Measurements from ENCODE around the gene WDR77. TPM values are rescaled to one million over a fixed set of nuclear protein-coding genes. Genes with fewer than 3 reads are reported as not detected.
A peak's percentile ranks its signal among the peaks of the same experiment; 100 is the strongest.

Gene WDR77
- total RNA-seq, 1 donor from 2014 or later, result 60.9 TPM

GRCh38 chr1:111480674-111481073 is 31.6 kb upstream of the WDR77 start:
- no peak for DNase-seq
- intact Hi-C loops (cut with micrococcal nuclease), result loop anchor here (1.0 kb wide), 2 partner anchors 267 to 289 kb away; no protein-coding TSS in a partner anchor
- Mint-ChIP-seq H3K27ac (no peak overlapping the region), H3K4me1 (peaks cover 30% of the 10 kb centered on the region), H3K9me3 (peaks cover 5% of the 10 kb centered on the region), H3K36me3 (ENCODE audit: low read depth) (peaks cover 8% of the 10 kb centered on the region), H3K27me3 (peaks cover 16% of the 10 kb centered on the region), H3K4me3 (no peak overlapping the region)

GRCh38 chr1:111476761-111477309 is 27.8 kb upstream of the WDR77 start:
- Mint-ChIP-seq H3K36me3 (ENCODE audit: low read depth) (peaks cover 17% of the 10 kb centered on the region), H3K27ac (peak overlapping the region; percentile 67), H3K9me3 (peaks cover 5% of the 10 kb centered on the region), H3K4me3 (peak overlapping the region; percentile 61), H3K4me1 (peaks cover 51% of the 10 kb centered on the region), H3K27me3 (peaks cover 7% of the 10 kb centered on the region)
- intact Hi-C loops (cut with micrococcal nuclease), result loop anchor here (1.0 to 2.0 kb wide), 6 partner anchors 20 to 278 kb away; partner anchors contain the start of gene DDX20
- peak; percentile 87 for DNase-seq

GRCh38 chr1:111476214-111476613 is 27.2 kb upstream of the WDR77 start:
- H3K4me3 Mint-ChIP-seq, result peak overlapping the region; percentile 61
- H3K4me1 Mint-ChIP-seq, result peaks cover 48% of the 10 kb centered on the region
- H3K27ac Mint-ChIP-seq, result peak overlapping the region; percentile 75
- H3K27me3 Mint-ChIP-seq, result peaks cover 7% of the 10 kb centered on the region
- H3K36me3 Mint-ChIP-seq (ENCODE audit: low read depth), result peaks cover 17% of the 10 kb centered on the region
- H3K9me3 Mint-ChIP-seq, result peaks cover 5% of the 10 kb centered on the region
- intact Hi-C loops (cut with micrococcal nuclease), result loop anchor here (2.0 kb wide), 4 partner anchors 21 to 279 kb away; partner anchors contain the start of gene DDX20
- no peak for DNase-seq

- H3K4me1 Mint-ChIP-seq, result peaks cover 48% of the 10 kb centered on the region
- peaks cover 17% of the 10 kb centered on the region for H3K36me3 Mint-ChIP-seq (ENCODE audit: low read depth)
- peak overlapping the region; percentile 75 for H3K27ac Mint-ChIP-seq
- H3K27me3 Mint-ChIP-seq, result peaks cover 6% of the 10 kb centered on the region
- intact Hi-C loops (cut with micrococcal nuclease), result loop anchor here (1.0 to 2.0 kb wide), 5 partner anchors 21 to 279 kb away; partner anchors contain the start of genes ATP5PB, DDX20 and WDR77
- peak; percentile 71 for DNase-seq
- peak overlapping the region; percentile 61 for H3K4me3 Mint-ChIP-seq
- peaks cover 5% of the 10 kb centered on the region for H3K9me3 Mint-ChIP-seq
Observed at GRCh38 chr1:111475701-111476100, 26.6 kb upstream of the WDR77 start.

- peak overlapping the region; percentile 77 for H3K4me3 Mint-ChIP-seq
- DNase-seq, result no peak
- peaks cover 3% of the 10 kb centered on the region for H3K27me3 Mint-ChIP-seq
- peaks cover 5% of the 10 kb centered on the region for H3K9me3 Mint-ChIP-seq
- intact Hi-C loops (cut with micrococcal nuclease), result no loop called here
- H3K36me3 Mint-ChIP-seq (ENCODE audit: low read depth), result peaks cover 17% of the 10 kb centered on the region
- peaks cover 48% of the 10 kb centered on the region for H3K4me1 Mint-ChIP-seq
- no peak overlapping the region for H3K27ac Mint-ChIP-seq
Observed at GRCh38 chr1:111474521-111474920, 25.5 kb upstream of the WDR77 start.

GRCh38 chr1:111474106-111474505 is 25.1 kb upstream of the WDR77 start:
- peak overlapping the region; percentile 77 for H3K4me3 Mint-ChIP-seq
- H3K27me3 Mint-ChIP-seq, result peaks cover 3% of the 10 kb centered on the region
- peaks cover 5% of the 10 kb centered on the region for H3K9me3 Mint-ChIP-seq
- peaks cover 48% of the 10 kb centered on the region for H3K4me1 Mint-ChIP-seq
- H3K27ac Mint-ChIP-seq, result peak overlapping the region; percentile 73
- DNase-seq, result no peak
- intact Hi-C loops (cut with micrococcal nuclease), result no loop called here
- H3K36me3 Mint-ChIP-seq (ENCODE audit: low read depth), result peaks cover 17% of the 10 kb centered on the region

GRCh38 chr1:111471538-111471937 is 22.5 kb upstream of the WDR77 start:
- peaks cover 34% of the 10 kb centered on the region for H3K4me1 Mint-ChIP-seq

GRCh38 chr1:111471012-111471411 is 22.0 kb upstream of the WDR77 start:
- H3K27me3 Mint-ChIP-seq, result no peaks in the 10 kb centered on the region

More at GRCh38 chr1:111471538-111471937, 22.5 kb upstream of the WDR77 start:
- Mint-ChIP-seq H3K36me3 (ENCODE audit: low read depth) (peaks cover 16% of the 10 kb centered on the region), H3K27ac (no peak overlapping the region), H3K4me3 (no peak overlapping the region), H3K9me3 (no peaks in the 10 kb centered on the region), H3K27me3 (no peaks in the 10 kb centered on the region)
- intact Hi-C loops (cut with micrococcal nuclease), result no loop called here
- no peak for DNase-seq

GRCh38 chr1:111470596-111470995 is 21.5 kb upstream of the WDR77 start:
- Mint-ChIP-seq H3K4me1 (peaks cover 27% of the 10 kb centered on the region), H3K4me3 (no peak overlapping the region), H3K9me3 (no peaks in the 10 kb centered on the region), H3K27ac (no peak overlapping the region), H3K36me3 (ENCODE audit: low read depth) (peaks cover 16% of the 10 kb centered on the region), H3K27me3 (no peaks in the 10 kb centered on the region)
- DNase-seq, result no peak
- intact Hi-C loops (cut with micrococcal nuclease), result no loop called here

More at GRCh38 chr1:111471012-111471411, 22.0 kb upstream of the WDR77 start:
- intact Hi-C loops (cut with micrococcal nuclease), result no loop called here
- Mint-ChIP-seq H3K4me3 (no peak overlapping the region), H3K36me3 (ENCODE audit: low read depth) (peaks cover 16% of the 10 kb centered on the region), H3K4me1 (peaks cover 31% of the 10 kb centered on the region), H3K9me3 (no peaks in the 10 kb centered on the region), H3K27ac (no peak overlapping the region)
- peak; percentile 87 for DNase-seq

GRCh38 chr1:111469539-111469938 is 20.5 kb upstream of the WDR77 start:
- Mint-ChIP-seq H3K27me3 (no peaks in the 10 kb centered on the region), H3K27ac (no peak overlapping the region), H3K4me3 (no peak overlapping the region), H3K9me3 (no peaks in the 10 kb centered on the region), H3K4me1 (peaks cover 19% of the 10 kb centered on the region), H3K36me3 (ENCODE audit: low read depth) (peaks cover 21% of the 10 kb centered on the region)
- no peak for DNase-seq
- intact Hi-C loops (cut with micrococcal nuclease), result no loop called here

GRCh38 chr1:111468717-111469100 is 19.7 kb upstream of the WDR77 start:
- Mint-ChIP-seq H3K27me3 (no peaks in the 10 kb centered on the region), H3K4me1 (peaks cover 13% of the 10 kb centered on the region), H3K4me3 (no peak overlapping the region), H3K27ac (no peak overlapping the region), H3K36me3 (ENCODE audit: low read depth) (peaks cover 20% of the 10 kb centered on the region), H3K9me3 (no peaks in the 10 kb centered on the region)
- DNase-seq, result no peak
- intact Hi-C loops (cut with micrococcal nuclease), result no loop called here

- no peak for DNase-seq
- Mint-ChIP-seq H3K4me3 (no peak overlapping the region), H3K4me1 (peaks cover 13% of the 10 kb centered on the region), H3K9me3 (peaks cover 3% of the 10 kb centered on the region), H3K36me3 (ENCODE audit: low read depth) (peaks cover 23% of the 10 kb centered on the region), H3K27me3 (no peaks in the 10 kb centered on the region), H3K27ac (no peak overlapping the region)
- intact Hi-C loops (cut with micrococcal nuclease), result no loop called here
Observed at GRCh38 chr1:111467865-111468716, 19.0 kb upstream of the WDR77 start.

GRCh38 chr1:111466480-111466879 is 17.4 kb upstream of the WDR77 start:
- no peak for DNase-seq
- Mint-ChIP-seq H3K27ac (no peak overlapping the region), H3K9me3 (peaks cover 3% of the 10 kb centered on the region), H3K36me3 (ENCODE audit: low read depth) (peaks cover 29% of the 10 kb centered on the region), H3K4me3 (no peak overlapping the region), H3K27me3 (no peaks in the 10 kb centered on the region), H3K4me1 (peaks cover 6% of the 10 kb centered on the region)
- intact Hi-C loops (cut with micrococcal nuclease), result no loop called here

- peaks cover 31% of the 10 kb centered on the region for H3K36me3 Mint-ChIP-seq (ENCODE audit: low read depth)
- no peak overlapping the region for H3K4me3 Mint-ChIP-seq
- H3K4me1 Mint-ChIP-seq, result peaks cover 6% of the 10 kb centered on the region
- peaks cover 3% of the 10 kb centered on the region for H3K9me3 Mint-ChIP-seq
- intact Hi-C loops (cut with micrococcal nuclease), result no loop called here
- no peak for DNase-seq
- H3K27me3 Mint-ChIP-seq, result no peaks in the 10 kb centered on the region
- H3K27ac Mint-ChIP-seq, result no peak overlapping the region
Observed at GRCh38 chr1:111465754-111466153, 16.7 kb upstream of the WDR77 start.

All from activated CD4-positive, alpha-beta T cell treated with anti-CD3 and anti-CD28 coated beads, Interleukin-2, amount 10 ng/mL, durations not matched to agents 24 days and 14 days (primary cell).